Progenitor cell of endocrine pancreas (in vitro differentiated cells): Measurements from ENCODE around the gene ABCC1. TPM values are rescaled to one million over a fixed set of nuclear protein-coding genes. Genes with fewer than 3 reads are reported as not detected.
"Not testable (repeated sequence)": the region's sequence is repeated elsewhere in the genome, so short reads cannot be mapped to it uniquely, and the experiment has no call there.

ENCODE experiments used
- DNase-seq: peaks from one replicate; pipeline ENCODE4 v3.0.0; 2021; ENCODE audit warnings: low spot score; ENCODE audit not compliant: unreplicated experiment
- H3K27ac Mint-ChIP-seq: 2 replicates; pipeline ENCODE4 v1.8.0; 2021; ENCODE audit warnings: mild to moderate bottlenecking, moderate library complexity, mixed read lengths
- H3K27me3 Mint-ChIP-seq: 2 replicates; pipeline ENCODE4 v1.8.0; 2021; ENCODE audit warnings: mixed read lengths
- H3K36me3 Mint-ChIP-seq: 2 replicates; pipeline ENCODE4 v1.8.0; 2022; ENCODE audit warnings: mixed read lengths; ENCODE audit not compliant: insufficient read depth
- H3K4me1 Mint-ChIP-seq: 2 replicates; pipeline ENCODE4 v1.8.0; 2021; ENCODE audit warnings: low read depth, mixed read lengths
- H3K4me3 Mint-ChIP-seq: 2 replicates; pipeline ENCODE4 v1.8.0; 2021; ENCODE audit warnings: low read depth, mild to moderate bottlenecking, moderate library complexity, mixed read lengths
- H3K9me3 Mint-ChIP-seq: 2 replicates; pipeline ENCODE4 v1.8.0; 2021; ENCODE audit warnings: low read depth, mixed read lengths
- CTCF ChIP-seq: fragments of 200-600 bp; sonication (generic); IDR thresholded peaks from one replicate; pipeline ENCODE4 v1.5.0; 2021; ENCODE audit warnings: antibody characterized with exemption, mild to moderate bottlenecking; ENCODE audit not compliant: unreplicated experiment
- total RNA-seq: library from RNA; stranded (reverse); gene quantifications from 2 replicates; pipeline ENCODE4 v1.2.1, GENCODE V29; 2021

ABCC1 gene
- total RNA-seq, 1 donor from 2014 or later: 47.2 TPM

GRCh38 chr16:15952265-15952711 lies 2.9 kb downstream of the ABCC1 start:
- H3K4me1 Mint-ChIP-seq: peaks cover 11% of the 10 kb centered on the region
- no peak overlapping the region for H3K27ac Mint-ChIP-seq
- no peaks in the 10 kb centered on the region for H3K27me3 Mint-ChIP-seq
- no peak for TF ChIP-seq CTCF
- H3K4me3 Mint-ChIP-seq: no peak overlapping the region
- H3K36me3 Mint-ChIP-seq: peaks cover 1% of the 10 kb centered on the region
- no peak for DNase-seq
- no peaks in the 10 kb centered on the region for H3K9me3 Mint-ChIP-seq

GRCh38 chr16:15953477-15953876 lies 4.1 kb downstream of the ABCC1 start:
- H3K27me3 Mint-ChIP-seq: no peaks in the 10 kb centered on the region
- TF ChIP-seq CTCF: no peak
- no peak overlapping the region for H3K4me3 Mint-ChIP-seq
- peaks cover 1% of the 10 kb centered on the region for H3K36me3 Mint-ChIP-seq
- H3K9me3 Mint-ChIP-seq: no peaks in the 10 kb centered on the region
- DNase-seq: no peak
- H3K27ac Mint-ChIP-seq: no peak overlapping the region
- peaks cover 11% of the 10 kb centered on the region for H3K4me1 Mint-ChIP-seq

DNA sequence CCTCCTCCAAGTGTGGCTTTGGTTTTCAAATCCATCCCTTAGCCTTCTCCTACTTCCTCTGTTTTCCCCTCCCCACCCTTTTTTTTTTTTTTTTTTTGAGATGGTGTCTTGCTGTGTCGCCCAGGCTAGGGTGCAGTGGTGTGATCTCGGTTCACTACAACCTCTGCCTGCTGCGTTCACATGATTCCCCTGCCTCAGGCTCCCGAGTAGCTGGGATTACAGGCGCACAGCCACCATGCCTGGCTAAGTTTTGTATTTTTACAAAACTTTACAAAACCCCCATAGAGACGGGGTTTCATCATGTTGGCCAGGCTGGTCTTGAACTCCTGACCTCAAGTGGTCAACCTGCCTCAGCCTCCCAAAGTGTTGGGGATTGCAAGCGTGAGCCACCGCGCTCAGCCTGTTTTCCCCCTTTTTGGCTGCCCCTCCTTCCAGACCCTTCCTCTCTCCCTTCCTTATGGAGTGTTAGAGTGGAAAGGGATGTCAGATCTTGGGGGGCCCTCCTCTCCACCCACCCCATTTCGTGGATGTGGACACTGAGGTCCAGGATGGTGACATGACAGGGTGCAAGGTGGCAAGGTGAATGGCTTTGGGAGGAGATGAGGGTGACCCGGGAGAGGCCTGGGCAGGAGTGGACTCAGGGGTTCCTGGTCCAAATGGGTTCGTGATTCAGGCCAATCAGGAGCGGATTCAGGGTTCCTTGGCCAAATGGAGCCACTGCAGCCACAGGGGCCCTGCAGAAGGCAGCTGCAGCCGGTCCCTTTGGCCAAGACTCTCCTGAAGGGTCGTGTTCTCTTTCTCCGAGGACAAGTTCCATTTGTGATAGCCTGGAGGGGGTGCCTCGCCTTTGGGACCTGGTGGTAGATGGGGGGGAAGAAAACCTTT lies 4.8 kb downstream of the ABCC1 start:
- peaks cover 11% of the 10 kb centered on the region for H3K4me1 Mint-ChIP-seq
- no peaks in the 10 kb centered on the region for H3K27me3 Mint-ChIP-seq
- TF ChIP-seq CTCF: no peak
- no peaks in the 10 kb centered on the region for H3K9me3 Mint-ChIP-seq
- H3K27ac Mint-ChIP-seq: no peak overlapping the region
- DNase-seq: no peak
- H3K36me3 Mint-ChIP-seq: peaks cover 1% of the 10 kb centered on the region
- no peak overlapping the region for H3K4me3 Mint-ChIP-seq

- no peak overlapping the region for H3K27ac Mint-ChIP-seq
- H3K36me3 Mint-ChIP-seq: peaks cover 1% of the 10 kb centered on the region
- H3K4me3 Mint-ChIP-seq: no peak overlapping the region
- H3K4me1 Mint-ChIP-seq: peaks cover 11% of the 10 kb centered on the region
- no peaks in the 10 kb centered on the region for H3K9me3 Mint-ChIP-seq
- no peak for DNase-seq
- TF ChIP-seq CTCF: no peak
- no peaks in the 10 kb centered on the region for H3K27me3 Mint-ChIP-seq
Measured at GRCh38 chr16:15954814-15955151, 5.4 kb downstream of the ABCC1 start.

DNA sequence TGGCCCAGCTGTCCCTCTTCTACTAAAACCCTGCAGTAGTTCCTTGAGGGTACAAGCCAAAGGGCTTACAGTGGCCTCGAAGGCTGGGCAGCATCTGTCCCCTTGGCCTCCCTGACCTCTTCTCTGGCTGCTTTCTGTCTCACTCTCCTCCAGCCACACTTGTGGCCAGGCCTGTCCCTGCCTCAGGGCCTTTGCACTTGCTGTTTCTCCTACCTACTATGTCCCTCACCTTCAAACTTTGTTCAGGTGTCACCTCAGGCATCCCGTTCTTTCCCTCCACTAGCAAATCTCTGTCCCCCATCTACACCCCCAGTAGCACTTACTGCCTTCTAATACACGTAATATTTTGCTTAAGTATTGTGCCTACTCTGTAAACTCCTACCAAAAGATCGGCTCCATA lies 6.0 kb downstream of the ABCC1 start:
- no peak for DNase-seq
- H3K9me3 Mint-ChIP-seq: no peaks in the 10 kb centered on the region
- TF ChIP-seq CTCF: no peak
- H3K36me3 Mint-ChIP-seq: peaks cover 1% of the 10 kb centered on the region
- no peaks in the 10 kb centered on the region for H3K27me3 Mint-ChIP-seq
- peaks cover 7% of the 10 kb centered on the region for H3K4me1 Mint-ChIP-seq
- no peak overlapping the region for H3K4me3 Mint-ChIP-seq
- H3K27ac Mint-ChIP-seq: no peak overlapping the region

GRCh38 chr16:15956106-15956505 lies 6.7 kb downstream of the ABCC1 start:
- not testable (repeated sequence) for DNase-seq, H3K9me3 Mint-ChIP-seq, H3K4me1 Mint-ChIP-seq, H3K27me3 Mint-ChIP-seq, H3K4me3 Mint-ChIP-seq, H3K27ac Mint-ChIP-seq, H3K36me3 Mint-ChIP-seq
